Tibial nerve (tissue), 4 donors: ENCODE results near the gene IGF2BP1.

Source experiments
- EP300 ChIP-seq, 2 donors: sonication (generic); formaldehyde crosslinking; IDR thresholded peaks; one replicate each; pipeline ENCODE4 v1.6.1; 2017; ENCODE audit warnings: antibody characterized with exemption in 2 of 2, mild to moderate bottlenecking in 1 of 2
- POLR2A ChIP-seq, 2 donors: fragments of 450-650 bp; IDR thresholded peaks; one replicate each; pipeline ENCODE4 v1.6.1; 2017; ENCODE audit warnings: antibody characterized with exemption in 2 of 2, mild to moderate bottlenecking in 2 of 2, moderate library complexity in 2 of 2
- TF ChIP-seq, protein P1 (sequence below), 5 experiments: fragments of 200-600 bp in 3 of 5; fragments of 450-650 bp in 2 of 5; sonication (generic) in 3 of 5; IDR thresholded peaks; one replicate each; pipeline ENCODE4 v1.5.1; 2016 to 2019; ENCODE audit warnings: antibody characterized with exemption in 5 of 5, mild to moderate bottlenecking in 3 of 5, moderate library complexity in 2 of 5

DNA sequence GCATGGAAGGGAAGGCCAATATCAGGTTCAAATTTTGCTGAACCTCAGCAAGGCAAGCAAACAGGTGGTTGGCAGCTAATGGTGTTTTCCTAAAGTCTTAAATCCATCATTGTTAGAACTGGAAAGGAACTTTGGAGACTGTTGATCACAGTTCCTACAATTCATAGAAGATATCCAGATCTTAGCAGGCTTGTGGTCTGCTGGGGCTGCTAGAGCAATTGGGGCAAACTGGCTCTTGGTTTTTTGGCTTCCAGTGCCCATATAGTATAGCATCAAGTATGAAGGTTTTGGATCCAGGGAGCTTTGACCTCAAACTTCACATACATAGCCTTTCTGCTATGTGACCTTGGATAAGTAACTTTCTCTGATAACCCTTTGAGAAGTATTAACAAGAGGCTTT, 49.7 kb downstream of the IGF2BP1 start:
- TF ChIP-seq, protein P1, sequence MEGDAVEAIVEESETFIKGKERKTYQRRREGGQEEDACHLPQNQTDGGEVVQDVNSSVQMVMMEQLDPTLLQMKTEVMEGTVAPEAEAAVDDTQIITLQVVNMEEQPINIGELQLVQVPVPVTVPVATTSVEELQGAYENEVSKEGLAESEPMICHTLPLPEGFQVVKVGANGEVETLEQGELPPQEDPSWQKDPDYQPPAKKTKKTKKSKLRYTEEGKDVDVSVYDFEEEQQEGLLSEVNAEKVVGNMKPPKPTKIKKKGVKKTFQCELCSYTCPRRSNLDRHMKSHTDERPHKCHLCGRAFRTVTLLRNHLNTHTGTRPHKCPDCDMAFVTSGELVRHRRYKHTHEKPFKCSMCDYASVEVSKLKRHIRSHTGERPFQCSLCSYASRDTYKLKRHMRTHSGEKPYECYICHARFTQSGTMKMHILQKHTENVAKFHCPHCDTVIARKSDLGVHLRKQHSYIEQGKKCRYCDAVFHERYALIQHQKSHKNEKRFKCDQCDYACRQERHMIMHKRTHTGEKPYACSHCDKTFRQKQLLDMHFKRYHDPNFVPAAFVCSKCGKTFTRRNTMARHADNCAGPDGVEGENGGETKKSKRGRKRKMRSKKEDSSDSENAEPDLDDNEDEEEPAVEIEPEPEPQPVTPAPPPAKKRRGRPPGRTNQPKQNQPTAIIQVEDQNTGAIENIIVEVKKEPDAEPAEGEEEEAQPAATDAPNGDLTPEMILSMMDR (IDR thresholded peaks at IDR 0.05) = no peak
- TF ChIP-seq POLR2A (IDR thresholded peaks at IDR 0.05) (no peak), EP300 (IDR thresholded peaks at IDR 0.05) (no peak)
